K562 (cell line): ENCODE data around the gene CDK5RAP3. TPM values are rescaled to one million over a fixed set of nuclear protein-coding genes. Genes with fewer than 3 reads are reported as not detected.

Experiments used
- CBX5 ChIP-seq: IDR thresholded peaks from 2 replicates; pipeline ENCODE4 v1.6.1; 2014; ENCODE audit warnings: low read depth, borderline replicate concordance
- CLOCK ChIP-seq: fragments of 250-450 bp; sonication (Bioruptor Pico); IDR thresholded peaks from 2 replicates; pipeline ENCODE4 v1.4.0; 2020; ENCODE audit warnings: mild to moderate bottlenecking, moderate library complexity, borderline replicate concordance
- CREBBP ChIP-seq: IDR thresholded peaks from one replicate; pipeline ENCODE4 v1.6.1; 2012; ENCODE audit warnings: low read depth, mild to moderate bottlenecking, control low read depth, inconsistent platforms, low read length
- FOXA3 ChIP-seq, 2 experiments: fragments of 450-650 bp in 1 of 2; sonication (generic) in 1 of 2; formaldehyde crosslinking; IDR thresholded peaks in 1 of 2; conservative IDR thresholded peaks in 1 of 2; 2 replicates each; pipeline versions ENCODE4 v1.4.0 to v1.8.0; 2020 to 2022; ENCODE audit warnings: mild to moderate bottlenecking in 2 of 2, missing genetic modification reagents in 1 of 2
- FOXJ3 ChIP-seq: sonication (generic); formaldehyde crosslinking; IDR thresholded peaks from 2 replicates; pipeline ENCODE4 v1.4.0; 2020; ENCODE audit warnings: mild to moderate bottlenecking, missing genetic modification reagents
- GATAD2A ChIP-seq: fragments of 450-650 bp; IDR thresholded peaks from 2 replicates; pipeline ENCODE4 v1.6.1; 2017
- HCFC1 ChIP-seq: IDR thresholded peaks from 2 replicates; pipeline ENCODE4 v1.6.1; 2012; ENCODE audit warnings: low read depth, low read length, improper control_type of control experiment
- HNRNPH1 ChIP-seq: fragments of 200-400 bp; formaldehyde crosslinking; optimal IDR thresholded peaks from 2 replicates; pipeline ENCODE3; 2017; ENCODE audit warnings: low read depth, mild to moderate bottlenecking, low read length, moderate library complexity
- HNRNPL ChIP-seq: fragments of 200-400 bp; formaldehyde crosslinking; IDR thresholded peaks from 2 replicates; pipeline ENCODE4 v1.6.1; 2017; ENCODE audit warnings: low read depth, mild to moderate bottlenecking, low read length
- JUNB ChIP-seq: fragments of 450-650 bp; formaldehyde crosslinking; conservative IDR thresholded peaks from 2 replicates; pipeline ENCODE4 v1.4.0; 2020; ENCODE audit warnings: mild to moderate bottlenecking
- NONO ChIP-seq, 2 experiments: fragments of 200-400 bp in 1 of 2; fragments of 450-650 bp in 1 of 2; formaldehyde crosslinking in 1 of 2; IDR thresholded peaks; 2 replicates each; pipeline ENCODE4 v1.6.1; 2017; ENCODE audit warnings: low read depth in 2 of 2, mild to moderate bottlenecking in 2 of 2, moderate library complexity in 2 of 2, low read length in 1 of 2
- SNAPC5 ChIP-seq: fragments of 250-450 bp; sonication (Bioruptor Pico); IDR thresholded peaks from 2 replicates; pipeline ENCODE4 v1.8.0; 2021; ENCODE audit warnings: moderate library complexity, mild to moderate bottlenecking, inconsistent platforms
- TCF15 ChIP-seq: fragments of 250-450 bp; sonication (Bioruptor Pico); IDR thresholded peaks from 2 replicates; pipeline ENCODE4 v1.8.0; 2022; ENCODE audit warnings: moderate library complexity, mild to moderate bottlenecking, inconsistent platforms
- TCF3 ChIP-seq: sonication (generic); formaldehyde crosslinking; IDR thresholded peaks from 2 replicates; pipeline ENCODE4 v1.4.0; 2020; ENCODE audit warnings: mild to moderate bottlenecking, missing genetic modification reagents
- UBTF ChIP-seq, 2 experiments: IDR thresholded peaks; 2 replicates each; pipeline ENCODE4 v1.6.1; 2012; ENCODE audit warnings: improper control_type of control experiment in 2 of 2, low read depth in 2 of 2, low read length in 2 of 2, borderline replicate concordance in 1 of 2
- ZBTB33 ChIP-seq: sonication (generic); formaldehyde crosslinking; IDR thresholded peaks from 2 replicates; pipeline ENCODE4 v1.8.1; 2023; ENCODE audit warnings: mild to moderate bottlenecking, missing genetic modification reagents
- ZBTB7A ChIP-seq: IDR thresholded peaks from 2 replicates; pipeline ENCODE4 v1.6.1; 2011; ENCODE audit warnings: low read depth, mild to moderate bottlenecking, low read length, moderate library complexity, borderline replicate concordance; ENCODE audit not compliant: control insufficient read depth
- ZNF134 ChIP-seq: fragments of 250-450 bp; sonication (Bioruptor Pico); conservative IDR thresholded peaks from 2 replicates; pipeline ENCODE4 v1.4.0; 2020
- ZNF263 ChIP-seq: sonication (generic); formaldehyde crosslinking; IDR thresholded peaks from 2 replicates; pipeline ENCODE4 v1.8.0; 2022; ENCODE audit warnings: mild to moderate bottlenecking, missing genetic modification reagents, borderline replicate concordance
- ZNF778 ChIP-seq: fragments of 450-650 bp; formaldehyde crosslinking; IDR thresholded peaks from 2 replicates; pipeline ENCODE4 v1.4.0; 2020; ENCODE audit warnings: mild to moderate bottlenecking, moderate library complexity
- polyA plus RNA-seq, 8 experiments: library from polyadenylated mRNA; depleted of rRNA in 4 of 8; stranded (reverse) in 5 of 8; unstranded in 3 of 8; fragments of >200 nt; fragmentation: Nextera tagmentation in 2 of 8; fragmentation: Illumina TruSeq in 1 of 8; extraction: Ambion mirVana in 2 of 8; extraction: Trizol in 1 of 8; gene quantifications; 2 replicates each; pipeline versions ENCODE4 v1.2.1 to v1.2.3, GENCODE V29; 2011 to 2014; ENCODE audit warnings: inconsistent platforms in 1 of 8, missing spikeins in 1 of 8
- total RNA-seq, 7 experiments: library from RNA; depleted of rRNA in 6 of 7; stranded (reverse); fragments of >200 nt in 6 of 7; fragmentation: Illumina TruSeq in 2 of 7; extraction: Trizol in 2 of 7; gene quantifications; 2 replicates each; pipeline versions ENCODE4 v1.2.1 to v1.2.3, GENCODE V29; 2011 to 2021; ENCODE audit warnings: low replicate concordance in 1 of 7

CDK5RAP3 gene
- total and polyA plus RNA-seq, 9 of the 15 experiments (the other 6 are each of a cell fraction or from before 2014, with no cell fraction given) = 44.2 to 202 (median 91.5) TPM

GRCh38 chr17:48025040-48025903 is 54.4 kb downstream of the CDK5RAP3 start (continued):
- TF ChIP-seq UBTF (IDR thresholded peaks at IDR 0.05; ENCODE audit: borderline replicate concordance in 1 of 2, low read depth in 2 of 2, low read length in 2 of 2) (no peak), SNAPC5 (CRISPR knock-in tag) (no peak), TCF15 (CRISPR knock-in tag) (no peak), ZNF263 (CRISPR knock-in tag) (no peak), FOXA3 (CRISPR knock-in tag; conservative IDR thresholded peaks at IDR 0.05 in 1 of 2, IDR thresholded peaks at IDR 0.05 in 1 of 2) (0 out of 4 replicates have a peak, but pooled peaks of 1 of the 2 experiments have one; percentile 28), CREBBP (no peak), CLOCK (CRISPR knock-in tag) (no peak), TCF3 (CRISPR knock-in tag) (no peak), ZBTB33 (CRISPR knock-in tag) (no peak; the same call in 1 of the 2 replicates), NONO (IDR thresholded peaks at IDR 0.05; ENCODE audit: low read depth in 2 of 2, low read length in 1 of 2) (no peak), HNRNPL (no peak), ZBTB7A (peak; percentile 15; the same call in 1 of the 2 replicates), HCFC1 (peak; percentile 33), GATAD2A (no peak), HNRNPH1 (no peak), ZNF134 (CRISPR knock-in tag) (no peak), FOXJ3 (CRISPR knock-in tag) (no peak), ZNF778 (CRISPR knock-in tag) (no peak), CBX5 (no peak), JUNB (CRISPR knock-in tag) (no peak)
